Upper lobe of right lung (tissue), 1 donor: Measurements from ENCODE around the gene MYH9. TPM values are rescaled to one million over a fixed set of nuclear protein-coding genes. Genes with fewer than 3 reads are reported as not detected.
A peak's percentile ranks its signal among the peaks of the same experiment; 100 is the strongest.
"Not testable (repeated sequence)": the region's sequence is repeated elsewhere in the genome, so short reads cannot be mapped to it uniquely, and the experiment has no call there.

Experiments
- ATAC-seq: fragments of 200-7000 bp; cut with Tn5 transposase; one replicate; pipeline ENCODE4 v1.9.1; 2020; ENCODE audit warnings: mild to moderate bottlenecking, moderate library complexity
- DNase-seq: peaks from one replicate; pipeline ENCODE4 v3.0.0-alpha.2; 2020
- H3K27ac ChIP-seq: fragments of 200-600 bp; one replicate; pipeline ENCODE4 v1.8.0; 2022
- H3K27me3 ChIP-seq: fragments of 200-600 bp; one replicate; pipeline ENCODE4 v1.8.0; 2022; ENCODE audit warnings: mild to moderate bottlenecking
- H3K36me3 ChIP-seq: fragments of 200-600 bp; one replicate; pipeline ENCODE4 v1.8.0; 2022
- H3K4me1 ChIP-seq: fragments of 200-600 bp; one replicate; pipeline ENCODE4 v1.8.0; 2022
- H3K4me3 ChIP-seq: fragments of 200-600 bp; one replicate; pipeline ENCODE4 v1.8.0; 2022; ENCODE audit warnings: mild to moderate bottlenecking
- H3K9me3 ChIP-seq: fragments of 200-600 bp; one replicate; pipeline ENCODE4 v1.8.0; 2022
- CTCF ChIP-seq: fragments of 200-600 bp; IDR thresholded peaks from one replicate; pipeline ENCODE4 v1.8.0; 2022; ENCODE audit warnings: antibody characterized with exemption
- intact Hi-C: fragments of 100-400 bp; cut with DNase I; formaldehyde crosslinking; loops from one replicate; pipeline ENCODE4 v1.11.0; 2022
- total RNA-seq: library from RNA; stranded (reverse); fragmentation: NEBNext Ultra II Directional; extraction: Animal tissue kit (Norgen Biotek cat#: 25700); gene quantifications from one replicate; pipeline ENCODE4 v1.2.1, GENCODE V29; 2021
- donor health status: DM: no; HTN: yes; CAD: no; lungs with severe emphysema.

Gene MYH9
- total RNA-seq, 1 donor from 2014 or later = 842 TPM

- TF ChIP-seq CTCF = no peak
- Histone ChIP-seq H3K27me3 (no peaks in the 10 kb centered on the region), H3K36me3 (no peaks in the 10 kb centered on the region), H3K27ac (no peak overlapping the region), H3K4me1 (peaks cover 3% of the 10 kb centered on the region), H3K9me3 (no peaks in the 10 kb centered on the region), H3K4me3 (no peak overlapping the region)
- intact Hi-C loops = no loop called here
- ATAC-seq (no peak), DNase-seq (no peak)
Measured at GRCh38 chr22:36391638-36392037, 3.9 kb upstream of the MYH9 start.

GRCh38 chr22:36389122-36389521 is 1.4 kb upstream of the MYH9 start:
- intact Hi-C loops = loop anchor here (5.0 to 10.0 kb wide), 2 partner anchors 54 to 78 kb away; no protein-coding TSS in a partner anchor
- peaks cover 24% of the 10 kb centered on the region for H3K4me1 ChIP-seq
- not testable (repeated sequence) for DNase-seq, ATAC-seq, H3K27ac ChIP-seq, H3K9me3 ChIP-seq, H3K27me3 ChIP-seq, H3K36me3 ChIP-seq
- peak overlapping the region; percentile 96 for H3K4me3 ChIP-seq

GRCh38 chr22:36387709-36387958 is 133 bp downstream of the MYH9 start:
- DNase-seq (no peak), ATAC-seq (peak; percentile 1)
- Histone ChIP-seq H3K9me3 (no peaks in the 10 kb centered on the region), H3K4me3 (peak overlapping the region; percentile 96), H3K4me1 (peaks cover 39% of the 10 kb centered on the region), H3K27ac (peak overlapping the region; percentile 96), H3K27me3 (no peaks in the 10 kb centered on the region), H3K36me3 (peaks cover 7% of the 10 kb centered on the region)
- intact Hi-C loops = loop anchor here (5.0 to 10.0 kb wide), 2 partner anchors 53 to 80 kb away; no protein-coding TSS in a partner anchor
- no peak for TF ChIP-seq CTCF

GRCh38 chr22:36386900-36387708 is 663 bp downstream of the MYH9 start:
- DNase-seq (peak; percentile 93), ATAC-seq (peak; percentile 46)
- H3K27ac ChIP-seq = peak overlapping the region; percentile 96
- intact Hi-C loops = loop anchor here (5.0 to 10.0 kb wide), 2 partner anchors 52 to 80 kb away; no protein-coding TSS in a partner anchor
- H3K36me3 ChIP-seq = peaks cover 7% of the 10 kb centered on the region
- no peaks in the 10 kb centered on the region for H3K9me3 ChIP-seq
- no peak for TF ChIP-seq CTCF
- H3K27me3 ChIP-seq = no peaks in the 10 kb centered on the region
- peaks cover 44% of the 10 kb centered on the region for H3K4me1 ChIP-seq
- peak overlapping the region; percentile 96 for H3K4me3 ChIP-seq

GRCh38 chr22:36386351-36386899 is 1.3 kb downstream of the MYH9 start:
- no peak for TF ChIP-seq CTCF
- Histone ChIP-seq H3K36me3 (peaks cover 11% of the 10 kb centered on the region), H3K27me3 (no peaks in the 10 kb centered on the region), H3K4me3 (peak overlapping the region; percentile 96), H3K9me3 (no peaks in the 10 kb centered on the region), H3K4me1 (peaks cover 51% of the 10 kb centered on the region), H3K27ac (peak overlapping the region; percentile 96)
- DNase-seq (peak; percentile 79), ATAC-seq (peak; percentile 6)
- intact Hi-C loops = loop anchor here (5.0 to 10.0 kb wide), 2 partner anchors 52 to 81 kb away; no protein-coding TSS in a partner anchor
